ENCODE data around the gene IFITM10. TPM values are rescaled to one million over a fixed set of nuclear protein-coding genes. Genes with fewer than 3 reads are reported as not detected.
"Not testable (repeated sequence)": the region's sequence is repeated elsewhere in the genome, so short reads cannot be mapped to it uniquely, and the experiment has no call there.

The IFITM10 gene
- total RNA-seq, 1 experiment from 2014 or later = 0.18 TPM

DNA sequence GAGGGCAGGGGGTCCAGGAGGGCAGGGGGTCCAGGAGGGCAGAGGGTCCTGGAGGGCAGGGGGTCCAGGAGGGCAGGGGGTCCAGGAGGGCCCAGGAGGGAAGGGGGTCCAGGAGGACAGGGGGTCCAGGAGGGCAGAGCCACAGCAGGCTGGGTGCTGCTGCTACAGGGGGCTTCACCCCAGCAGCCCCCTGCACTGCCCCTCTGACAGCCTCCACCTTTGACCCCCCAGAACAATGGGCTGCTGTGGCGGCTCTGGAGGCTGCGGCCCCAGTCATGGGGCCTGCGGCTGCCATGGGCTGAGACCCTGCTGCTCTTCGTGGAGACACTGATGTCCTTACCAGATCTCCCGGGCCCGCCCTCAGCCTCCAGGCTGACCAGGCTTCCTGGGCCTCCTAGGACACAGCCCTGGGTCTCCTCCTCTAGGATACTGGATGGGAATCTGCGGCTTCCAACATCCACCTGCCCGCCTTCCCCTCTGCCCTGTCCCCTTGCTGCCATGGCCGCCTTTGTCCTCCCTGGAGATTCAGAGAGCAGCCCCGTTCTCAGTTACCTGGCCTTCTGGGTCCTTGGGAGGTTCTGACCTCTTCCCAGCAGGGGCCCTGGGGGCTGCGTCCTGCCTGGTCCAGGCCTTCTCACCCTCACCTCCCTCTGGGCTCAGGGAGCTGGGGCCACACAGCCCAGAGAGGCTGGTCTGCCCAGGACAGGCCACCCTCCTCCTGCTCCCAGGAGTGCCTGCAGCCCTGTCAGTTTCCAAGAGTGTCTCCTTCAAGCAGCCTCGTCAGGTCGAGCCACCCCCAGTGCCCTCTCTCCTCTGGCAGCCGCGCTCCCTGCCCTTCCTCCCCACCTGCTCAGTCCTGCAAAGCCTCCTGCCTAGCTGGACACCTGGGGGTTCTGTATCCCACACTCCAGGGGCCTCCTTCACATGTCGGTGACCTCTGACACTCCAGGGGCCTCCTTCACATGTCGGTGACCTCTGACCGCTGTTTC lies 65.2 kb downstream of the IFITM10 start:
- not testable (repeated sequence) for DNase-seq; H3K27me3 ChIP-seq; H3K36me3 ChIP-seq; H3K9me3 ChIP-seq (replicated peaks); H3K4me3 ChIP-seq; H3K4me1 ChIP-seq; H3K27ac ChIP-seq

DNA sequence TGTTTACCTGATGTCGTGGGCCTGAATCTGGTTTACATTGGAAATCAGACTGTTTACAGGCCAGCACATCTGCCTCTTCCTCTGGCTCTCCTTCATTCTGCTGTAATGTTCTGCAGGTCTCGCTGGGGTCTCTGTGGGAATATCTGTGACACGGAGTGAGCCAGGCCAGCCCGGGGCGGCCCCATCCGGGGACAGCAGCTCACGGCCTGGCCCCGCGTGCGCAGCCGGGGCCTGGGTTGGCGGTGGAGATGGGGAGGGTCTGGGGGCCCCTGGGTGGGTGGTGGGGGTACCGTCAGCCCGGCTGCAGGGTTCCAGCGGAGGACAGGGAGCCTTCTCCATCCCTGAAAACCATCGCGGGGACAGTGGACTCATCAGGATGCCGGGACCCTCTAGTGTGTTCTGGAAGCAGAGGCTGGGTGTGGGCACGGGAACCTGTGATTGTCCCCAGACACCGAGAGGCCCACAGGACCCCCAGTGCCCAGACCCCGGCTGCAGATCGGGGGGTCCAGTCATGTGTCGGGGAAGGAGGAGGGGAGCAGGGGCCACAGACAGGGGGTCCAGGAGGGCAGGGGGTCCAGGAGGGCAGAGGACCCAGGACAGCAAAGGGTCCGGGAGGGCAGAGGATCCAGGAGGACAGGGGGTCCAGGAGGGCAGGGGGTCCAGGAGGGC lies 66.4 kb downstream of the IFITM10 start:
- not testable (repeated sequence) for H3K9me3 ChIP-seq (replicated peaks); H3K27ac ChIP-seq; H3K4me1 ChIP-seq; H3K36me3 ChIP-seq; H3K27me3 ChIP-seq; DNase-seq; H3K4me3 ChIP-seq

DNA sequence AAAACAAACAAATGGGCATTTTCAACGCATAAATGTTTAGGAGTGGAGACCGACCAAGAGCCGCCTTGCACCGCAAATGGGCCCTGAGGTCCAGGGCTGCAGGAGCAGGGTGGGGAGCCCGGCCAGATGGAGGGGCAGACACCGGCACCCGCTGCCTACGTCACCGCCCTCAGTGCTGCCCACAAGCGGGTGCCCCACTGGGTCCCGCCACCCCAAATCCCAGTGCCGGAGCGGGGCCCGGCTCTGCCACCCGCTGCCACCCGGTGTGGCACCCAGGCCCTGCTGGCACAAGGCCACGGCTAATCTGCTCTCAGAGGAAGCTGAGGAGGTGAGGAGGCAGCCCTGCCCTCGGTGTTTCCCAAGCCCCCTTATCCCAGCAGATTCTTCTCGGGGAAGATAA lies 67.2 kb downstream of the IFITM10 start:
- H3K27me3 ChIP-seq; H3K36me3 ChIP-seq; DNase-seq; H3K4me1 ChIP-seq; H3K9me3 ChIP-seq (replicated peaks); H3K27ac ChIP-seq; H3K4me3 ChIP-seq: not testable (repeated sequence)

Other genes with a start within 250 kb of the IFITM10 start
- 0.71 and 0.83 TPM in 2 replicates for gene DUSP8, start 178.3 kb downstream of the IFITM10 start, total RNA-seq (2014; rRNA removed; shearing (Covaris generic))
- gene KRTAP5-1, start 165.3 kb downstream of the IFITM10 start, total RNA-seq (2014; rRNA removed; shearing (Covaris generic)) = not detected in 2 replicates
- not detected in 2 replicates for gene KRTAP5-2, start 152.3 kb downstream of the IFITM10 start, total RNA-seq (2014; rRNA removed; shearing (Covaris generic))
- gene KRTAP5-3, start 142.1 kb downstream of the IFITM10 start, total RNA-seq (2014; rRNA removed; shearing (Covaris generic)) = not detected in 2 replicates
- not detected in 2 replicates for gene KRTAP5-4, start 128.5 kb downstream of the IFITM10 start, total RNA-seq (2014; rRNA removed; shearing (Covaris generic))
- gene KRTAP5-5, start 120.8 kb downstream of the IFITM10 start, total RNA-seq (2014; rRNA removed; shearing (Covaris generic)) = not detected in 2 replicates
- not detected in 2 replicates for gene KRTAP5-6, start 53.4 kb downstream of the IFITM10 start, total RNA-seq (2014; rRNA removed; shearing (Covaris generic))
- gene CTSD, start 13.3 kb upstream of the IFITM10 start, total RNA-seq (2014; rRNA removed; shearing (Covaris generic)) = 70.2 and 71.4 TPM in 2 replicates
- gene SYT8, start 84.4 kb upstream of the IFITM10 start, total RNA-seq (2014; rRNA removed; shearing (Covaris generic)) = 1.7 and 2.7 TPM in 2 replicates
- 20.2 and 20.5 TPM in 2 replicates for gene TNNI2, start 88.4 kb upstream of the IFITM10 start, total RNA-seq (2014; rRNA removed; shearing (Covaris generic))
- 15.0 and 15.4 TPM in 2 replicates for gene LSP1, start 102.5 kb upstream of the IFITM10 start, total RNA-seq (2014; rRNA removed; shearing (Covaris generic))
- gene PRR33, start 141.3 kb upstream of the IFITM10 start, total RNA-seq (2014; rRNA removed; shearing (Covaris generic)) = 0.02 and 0.05 TPM in 2 replicates
- 2.2 and 2.3 TPM in 2 replicates for gene TNNT3, start 169.1 kb upstream of the IFITM10 start, total RNA-seq (2014; rRNA removed; shearing (Covaris generic))
- 50.4 and 54.9 TPM in 2 replicates for gene MRPL23, start 196.7 kb upstream of the IFITM10 start, total RNA-seq (2014; rRNA removed; shearing (Covaris generic))
- 0.10 TPM in 1 of 2 replicates, not detected in the other for gene H19, start 247.2 kb upstream of the IFITM10 start, total RNA-seq (2014; rRNA removed; shearing (Covaris generic))